NCI-H2227 treated with DMSO at 0.1 percent for 48 hours (cell line): ENCODE measurements around the gene C1orf116.

ENCODE experiments used
- DNase-seq: peaks from one replicate; lab custom pipeline; 2025; lab: John Stamatoyannopoulos, UW

Gene C1orf116

GRCh38 chr1:207034998-207035397, 2.4 kb upstream of the C1orf116 start:
- DNase-seq, result no peak

- no peak for DNase-seq
Measured at GRCh38 chr1:207034208-207034607, 1.7 kb upstream of the C1orf116 start.

- DNase-seq, result no peak
Measured at GRCh38 chr1:207033302-207033701, 746 bp upstream of the C1orf116 start.

- DNase-seq, result no peak
Measured at GRCh38 chr1:207031632-207032264, 808 bp downstream of the C1orf116 start.

GRCh38 chr1:207031016-207031415, 1.5 kb downstream of the C1orf116 start:
- DNase-seq, result no peak

GRCh38 chr1:207030522-207031009, 2.0 kb downstream of the C1orf116 start:
- no peak for DNase-seq

- peak; percentile 86 for DNase-seq
Measured at GRCh38 chr1:207029701-207030521, 2.6 kb downstream of the C1orf116 start.

- no peak for DNase-seq
Measured at GRCh38 chr1:207028884-207029650, 3.5 kb downstream of the C1orf116 start.

- no peak for DNase-seq
Measured at GRCh38 chr1:207027921-207028320, 4.6 kb downstream of the C1orf116 start.

GRCh38 chr1:207027206-207027777, 5.3 kb downstream of the C1orf116 start:
- no peak for DNase-seq

- no peak for DNase-seq
Measured at GRCh38 chr1:207026104-207026534, 6.4 kb downstream of the C1orf116 start.

- no peak for DNase-seq
Measured at GRCh38 chr1:207025146-207025880, 7.2 kb downstream of the C1orf116 start.

GRCh38 chr1:207024202-207025145, 8.1 kb downstream of the C1orf116 start:
- DNase-seq, result no peak

GRCh38 chr1:207022996-207023679, 9.4 kb downstream of the C1orf116 start:
- DNase-seq, result no peak

- no peak for DNase-seq
Measured at GRCh38 chr1:207021876-207022596, 10.5 kb downstream of the C1orf116 start.

- DNase-seq, result no peak
Measured at GRCh38 chr1:207021139-207021861, 11.3 kb downstream of the C1orf116 start.

GRCh38 chr1:207020709-207021107, 11.8 kb downstream of the C1orf116 start:
- DNase-seq, result no peak

- no peak for DNase-seq
Measured at GRCh38 chr1:207020065-207020708, 12.4 kb downstream of the C1orf116 start.
